Non-pigmented ciliary epithelial cell (primary cell): Measurements from ENCODE around the gene DCTN1.

ENCODE experiments used
- DNase-seq: peaks from one replicate; pipeline ENCODE4 v3.0.0-alpha.2; 2010; ENCODE audit warnings: low read depth

The DCTN1 gene

DNA sequence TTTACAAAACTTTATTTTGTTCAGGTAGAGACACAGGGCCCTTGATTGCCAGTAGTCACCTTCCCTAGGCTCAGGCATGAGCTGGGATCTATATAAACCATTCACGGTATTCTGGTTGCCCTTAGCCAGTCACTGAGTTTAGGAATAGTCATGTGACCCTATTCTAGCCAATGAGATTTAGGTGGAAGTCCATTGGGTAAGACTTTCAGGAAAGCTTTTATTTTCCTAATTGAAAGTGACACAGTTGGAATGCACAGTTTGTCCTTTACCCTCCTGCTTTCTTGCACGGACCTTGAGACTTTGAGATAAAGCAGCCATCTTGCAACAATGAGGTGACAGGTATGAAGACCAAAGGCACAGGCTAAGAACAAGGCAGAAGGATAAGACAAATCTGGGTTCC, 58.4 kb downstream of the DCTN1 start:
- DNase-seq: no peak

DNA sequence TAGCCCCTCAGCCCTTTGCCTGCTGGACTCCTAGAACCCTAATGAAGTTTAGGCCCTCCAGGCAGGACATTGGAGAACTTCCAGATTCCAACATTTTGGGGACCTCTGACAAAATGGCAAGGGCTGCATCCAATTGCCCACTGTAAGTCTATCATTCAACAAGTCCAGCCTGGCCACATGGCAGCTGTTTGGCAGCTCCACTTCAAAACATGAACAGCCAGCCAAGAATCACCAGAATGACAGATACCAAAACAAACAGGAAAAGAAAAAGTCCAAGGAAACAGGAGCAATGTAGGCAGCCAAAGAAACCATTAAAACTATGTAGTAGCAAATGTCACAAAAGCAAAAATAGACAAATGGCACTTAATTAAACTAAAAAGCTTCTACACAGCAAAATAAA, 62.4 kb downstream of the DCTN1 start:
- no peak for DNase-seq

GRCh38 chr2:74316627-74317295, 63.4 kb downstream of the DCTN1 start:
- DNase-seq: no peak

DNA sequence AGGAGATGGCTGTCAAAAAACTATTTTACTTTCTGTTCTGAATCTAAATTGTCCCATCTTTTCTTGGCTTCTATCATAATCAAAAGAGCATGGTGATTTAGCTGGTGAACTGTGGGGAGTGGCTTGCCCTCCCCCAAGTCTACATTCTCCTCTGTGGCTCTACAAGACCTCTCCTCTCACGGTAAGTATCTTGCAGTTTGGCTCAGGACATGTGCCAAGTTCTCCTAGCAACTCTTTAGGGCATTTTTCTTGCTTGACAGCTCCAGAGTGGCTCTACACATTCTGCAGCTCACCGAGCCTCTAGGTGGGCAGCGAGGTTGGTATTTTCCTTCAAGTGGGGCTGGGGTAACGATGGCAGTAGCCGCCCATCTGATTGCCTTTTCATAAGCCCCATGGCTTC, 66.0 kb downstream of the DCTN1 start:
- DNase-seq: no peak

- DNase-seq: no peak
Measured at GRCh38 chr2:74313497-74313896, 66.6 kb downstream of the DCTN1 start.

DNA sequence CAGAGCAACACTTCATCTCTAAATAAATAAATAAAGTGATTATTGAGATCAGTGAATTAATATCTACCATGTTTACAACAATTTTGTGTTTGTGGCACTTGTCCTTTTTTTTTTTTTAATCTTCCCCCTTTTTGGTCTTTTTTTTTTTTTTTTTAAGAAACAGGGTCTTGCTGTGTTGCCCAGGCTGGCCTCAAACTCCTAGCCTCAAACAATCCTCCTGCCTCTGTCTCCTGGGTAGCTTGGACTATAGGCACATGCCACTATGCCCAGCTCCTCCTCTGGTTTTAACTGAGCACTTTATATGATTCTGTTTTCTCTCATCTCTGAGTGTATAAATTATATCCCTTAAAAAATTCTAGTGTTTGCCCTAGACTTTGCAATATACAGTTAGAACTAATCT, 67.2 kb downstream of the DCTN1 start:
- no peak for DNase-seq
